ENCODE measurements around the gene STON2.

- TF ChIP-seq CTCF (IDR thresholded peaks at IDR 0.05): no peak
- TF ChIP-seq POLR2A (IDR thresholded peaks at IDR 0.05): no peak
Measured at GRCh38 chr14:81385419-81385818, 14.7 kb downstream of the STON2 start.

Data from body of pancreas (tissue), 4 donors.